IMR-90 (cell line): ENCODE measurements around the gene CLDN25. TPM values are rescaled to one million over a fixed set of nuclear protein-coding genes. Genes with fewer than 3 reads are reported as not detected.

Experiments used
- ATAC-seq: fragments of 200-7000 bp; cut with Tn5 transposase; 2 replicates; pipeline ENCODE4 v1.9.1; 2020; ENCODE audit warnings: low read depth, mild to moderate bottlenecking, moderate library complexity
- BruUV-seq: library from RNA; stranded (reverse); fragments of 400-500 nt; replicated peaks from 2 replicates; lab custom pipeline; 2021; lab: Mats Ljungman, UMichigan
- CTCF ChIA-PET: fragments of 300-600 bp; formaldehyde crosslinking; extraction: SDS; loops from one replicate; lab custom pipeline; 2021; ENCODE audit warnings: antibody characterized with exemption; lab: Yijun Ruan, JAX
- POLR2A ChIA-PET: fragments of 300-600 bp; sonication (Branson Sonifier 250); formaldehyde crosslinking; loops from one replicate; lab custom pipeline; 2022; ENCODE audit warnings: antibody characterized with exemption; ENCODE audit not compliant: unreplicated experiment; lab: Charles Lee
- DNase-seq: peaks from one replicate; pipeline ENCODE4 v3.0.0; 2013
- H2AFZ ChIP-seq: replicated peaks from 2 replicates; pipeline ENCODE3; 2013; ENCODE audit warnings: low read length, mild to moderate bottlenecking; ENCODE audit not compliant: poor library complexity
- H2AK5ac ChIP-seq: 2 replicates; pipeline ENCODE4 v1.6.1; 2013; ENCODE audit warnings: low read depth, low read length, inconsistent platforms
- H2AK9ac ChIP-seq: replicated peaks from 2 replicates; pipeline ENCODE3; 2013; ENCODE audit warnings: mild to moderate bottlenecking, low read depth, low read length, moderate library complexity; ENCODE audit not compliant: poor library complexity
- H2BK120ac ChIP-seq: 2 replicates; pipeline ENCODE4 v1.6.1; 2013; ENCODE audit warnings: low read depth, low read length, inconsistent platforms
- H2BK15ac ChIP-seq: 3 replicates; pipeline ENCODE4 v1.6.1; 2013; ENCODE audit warnings: low read depth, low read length, inconsistent platforms
- H2BK20ac ChIP-seq: 2 replicates; pipeline ENCODE4 v1.6.1; 2013; ENCODE audit warnings: low read depth, mild to moderate bottlenecking, inconsistent platforms, low read length, moderate library complexity
- H2BK5ac ChIP-seq: 2 replicates; pipeline ENCODE4 v1.6.1; 2013; ENCODE audit warnings: mild to moderate bottlenecking, low read depth, low read length, inconsistent platforms; ENCODE audit not compliant: poor library complexity, severe bottlenecking
- H3K14ac ChIP-seq: replicated peaks from 2 replicates; pipeline ENCODE4 v1.6.1; 2013; ENCODE audit warnings: low read depth, low read length, inconsistent platforms
- H3K18ac ChIP-seq: 2 replicates; pipeline ENCODE4 v1.6.1; 2013; ENCODE audit warnings: low read depth, low read length, control low read depth
- H3K23ac ChIP-seq: 2 replicates; pipeline ENCODE4 v1.6.1; 2013; ENCODE audit warnings: low read depth, low read length, inconsistent platforms
- H3K27ac ChIP-seq: 2 replicates; pipeline ENCODE4 v1.5.1; 2013; ENCODE audit warnings: mild to moderate bottlenecking, control low read depth, low read length; ENCODE audit not compliant: insufficient read depth
- H3K27me3 ChIP-seq: 2 replicates; pipeline ENCODE4 v1.6.1; 2013; ENCODE audit warnings: low read length; ENCODE audit not compliant: control insufficient read depth, insufficient read depth
- H3K36me3 ChIP-seq: 2 replicates; pipeline ENCODE4 v1.6.1; 2013; ENCODE audit warnings: low read length, mixed read lengths; ENCODE audit not compliant: control insufficient read depth, insufficient read depth
- H3K4ac ChIP-seq: 2 replicates; pipeline ENCODE4 v1.6.1; 2013; ENCODE audit warnings: low read depth, low read length, inconsistent platforms
- H3K4me1 ChIP-seq: 2 replicates; pipeline ENCODE4 v1.6.1; 2013; ENCODE audit warnings: low read length, mixed read lengths; ENCODE audit not compliant: control insufficient read depth, insufficient read depth
- H3K4me2 ChIP-seq: 2 replicates; pipeline ENCODE4 v1.6.1; 2013; ENCODE audit warnings: low read depth, mild to moderate bottlenecking, control low read depth, low read length, moderate library complexity
- H3K4me3 ChIP-seq: 2 replicates; pipeline ENCODE4 v1.5.1; 2013; ENCODE audit warnings: low read depth, mild to moderate bottlenecking, control low read depth, low read length, moderate library complexity; ENCODE audit not compliant: insufficient read depth
- H3K56ac ChIP-seq: 2 replicates; pipeline ENCODE4 v1.6.1; 2013; ENCODE audit warnings: low read length, inconsistent platforms; ENCODE audit not compliant: insufficient read depth; ENCODE audit errors: extremely low read depth
- H3K79me1 ChIP-seq, 2 experiments: 2 replicates each; pipeline ENCODE4 v1.6.1; 2013; ENCODE audit warnings: low read length in 2 of 2, inconsistent platforms in 1 of 2, low read depth in 1 of 2
- H3K9ac ChIP-seq: 2 replicates; pipeline ENCODE4 v1.6.1; 2013; ENCODE audit warnings: low read depth, low read length, control low read depth
- H3K9me1 ChIP-seq: 2 replicates; pipeline ENCODE4 v1.6.1; 2013; ENCODE audit warnings: low read length, inconsistent platforms; ENCODE audit not compliant: insufficient read depth
- H3K9me3 ChIP-seq: 2 replicates; pipeline ENCODE4 v1.6.1; 2013; ENCODE audit warnings: low read length; ENCODE audit not compliant: control insufficient read depth, insufficient read depth
- H4K20me1 ChIP-seq: 2 replicates; pipeline ENCODE4 v1.6.1; 2013; ENCODE audit warnings: low read length, inconsistent platforms; ENCODE audit not compliant: insufficient read depth
- H4K5ac ChIP-seq: 2 replicates; pipeline ENCODE4 v1.6.1; 2013; ENCODE audit warnings: mild to moderate bottlenecking, low read depth, low read length, control low read depth
- H4K8ac ChIP-seq, 2 experiments: 2 replicates each; pipeline ENCODE4 v1.6.1; 2013; ENCODE audit warnings: low read depth in 2 of 2, low read length in 2 of 2, control low read depth in 1 of 2, inconsistent platforms in 1 of 2
- H4K91ac ChIP-seq: 2 replicates; pipeline ENCODE4 v1.6.1; 2013; ENCODE audit warnings: low read depth, low read length, inconsistent platforms; ENCODE audit not compliant: insufficient read depth
- CEBPB ChIP-seq: IDR thresholded peaks from 2 replicates; pipeline ENCODE4 v1.6.1; 2012; ENCODE audit warnings: low read depth, low read length, improper control_type of control experiment
- CHD1 ChIP-seq: IDR thresholded peaks from 2 replicates; pipeline ENCODE4 v1.6.1; 2012; ENCODE audit warnings: low read depth, low read length, improper control_type of control experiment
- FOS ChIP-seq: fragments of 150-350 bp; IDR thresholded peaks from 2 replicates; pipeline ENCODE4 v1.6.1; 2016; ENCODE audit warnings: low read depth, low read length
- MAFK ChIP-seq: IDR thresholded peaks from 2 replicates; pipeline ENCODE4 v1.6.1; 2012; ENCODE audit warnings: low read depth, low read length, improper control_type of control experiment
- MAZ ChIP-seq: IDR thresholded peaks from 2 replicates; pipeline ENCODE4 v1.6.1; 2012; ENCODE audit warnings: low read depth, mild to moderate bottlenecking, low read length, improper control_type of control experiment, moderate library complexity, borderline replicate concordance
- MXI1 ChIP-seq: IDR thresholded peaks from 2 replicates; pipeline ENCODE4 v1.6.1; 2012; ENCODE audit warnings: low read depth, mild to moderate bottlenecking, low read length, moderate library complexity, borderline replicate concordance
- NFE2L2 ChIP-seq: fragments of 150-350 bp; IDR thresholded peaks from 2 replicates; pipeline ENCODE4 v1.6.1; 2016; ENCODE audit warnings: low read depth, mild to moderate bottlenecking, low read length
- POLR2A ChIP-seq: IDR thresholded peaks from 2 replicates; pipeline ENCODE4 v1.6.1; 2012; ENCODE audit warnings: mild to moderate bottlenecking, low read depth, low read length
- RAD21 ChIP-seq: IDR thresholded peaks from 2 replicates; pipeline ENCODE4 v1.6.1; 2012; ENCODE audit warnings: low read length, improper control_type of control experiment
- RCOR1 ChIP-seq: IDR thresholded peaks from 2 replicates; pipeline ENCODE4 v1.6.1; 2012; ENCODE audit warnings: mild to moderate bottlenecking, low read length, improper control_type of control experiment; ENCODE audit not compliant: insufficient replicate concordance
- SMC3 ChIP-seq: fragments of 150-350 bp; IDR thresholded peaks from 2 replicates; pipeline ENCODE4 v1.6.1; 2016; ENCODE audit warnings: low read depth, mild to moderate bottlenecking, antibody characterized with exemption, low read length, moderate library complexity
- WGBS, 2 experiments: methylation state at CpG; one replicate each; pipeline versions ENCODE4 v1.1.5 to v1.1.7; 2013; ENCODE audit warnings: missing lambda C conversion rate in 2 of 2; ENCODE audit not compliant: insufficient read length in 1 of 2; ENCODE audit errors: extremely low coverage in 2 of 2; 5-methylcytosine and 5-hydroxymethylcytosine counted together
- dilution Hi-C: fragments of 300-500 bp; cut with HindIII; formaldehyde crosslinking; loops from one replicate; pipeline ENCODE4 v1.14.3; 2018; ENCODE audit warnings: low sequenced_read_pairs; ENCODE audit not compliant: unreplicated experiment
- in situ Hi-C: fragments of 300-500 bp; cut with MboI; formaldehyde crosslinking; loops from 3 replicates; pipeline ENCODE4 v1.14.3; 2019; ENCODE audit warnings: low sequenced_read_pairs, inconsistent platforms, mixed read lengths
- intact Hi-C: fragments of 100-400 bp; cut with micrococcal nuclease; formaldehyde crosslinking; loops from 2 replicates; pipeline ENCODE4 v1.10.0; 2022
- polyA plus RNA-seq, 3 experiments: library from polyadenylated mRNA; depleted of rRNA; stranded (reverse); fragments of >200 nt; gene quantifications; 2 replicates each; pipeline ENCODE4 v1.2.3, GENCODE V29; 2012; ENCODE audit warnings: low replicate concordance in 1 of 3
- total RNA-seq: library from RNA; depleted of rRNA; stranded (reverse); fragments of >200 nt; gene quantifications from 2 replicates; pipeline ENCODE4 v1.2.3, GENCODE V29; 2012
- TF ChIP-seq, protein P1 (sequence below): fragments of 150-350 bp; IDR thresholded peaks from 2 replicates; pipeline ENCODE4 v1.6.1; 2016; ENCODE audit warnings: low read depth, mild to moderate bottlenecking, low read length, moderate library complexity, borderline replicate concordance
- TF ChIP-seq, protein P2 (sequence below): conservative IDR thresholded peaks from 2 replicates; pipeline ENCODE4 v1.5.1; 2012; ENCODE audit warnings: mild to moderate bottlenecking, low read depth, low read length, improper control_type of control experiment

CLDN25 gene
- total and polyA plus RNA-seq, 2 of the 4 experiments (the other 2 are of a cell fraction): not detected

GRCh38 chr11:113789675-113790320 is 10.2 kb downstream of the CLDN25 start:
- no peak overlapping the region for H3K14ac ChIP-seq
- no peak overlapping the region for H3K4ac ChIP-seq
- no peak overlapping the region for H4K5ac ChIP-seq
- H4K91ac ChIP-seq: no peak overlapping the region
- no peak overlapping the region for H2AK5ac ChIP-seq
- no peak overlapping the region for H3K27ac ChIP-seq
- BruUV-seq: no TSS peak
- H3K23ac ChIP-seq: no peak overlapping the region
- TF ChIP-seq RAD21 (no peak), MAFK (no peak), SMC3 (no peak), CEBPB (no peak), MXI1 (no peak), RCOR1 (no peak), NFE2L2 (no peak), CHD1 (no peak), FOS (no peak), POLR2A (no peak), MAZ (no peak)
- TF ChIP-seq, protein P1, sequence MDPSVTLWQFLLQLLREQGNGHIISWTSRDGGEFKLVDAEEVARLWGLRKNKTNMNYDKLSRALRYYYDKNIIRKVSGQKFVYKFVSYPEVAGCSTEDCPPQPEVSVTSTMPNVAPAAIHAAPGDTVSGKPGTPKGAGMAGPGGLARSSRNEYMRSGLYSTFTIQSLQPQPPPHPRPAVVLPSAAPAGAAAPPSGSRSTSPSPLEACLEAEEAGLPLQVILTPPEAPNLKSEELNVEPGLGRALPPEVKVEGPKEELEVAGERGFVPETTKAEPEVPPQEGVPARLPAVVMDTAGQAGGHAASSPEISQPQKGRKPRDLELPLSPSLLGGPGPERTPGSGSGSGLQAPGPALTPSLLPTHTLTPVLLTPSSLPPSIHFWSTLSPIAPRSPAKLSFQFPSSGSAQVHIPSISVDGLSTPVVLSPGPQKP: no peak
- TF ChIP-seq, protein P2, sequence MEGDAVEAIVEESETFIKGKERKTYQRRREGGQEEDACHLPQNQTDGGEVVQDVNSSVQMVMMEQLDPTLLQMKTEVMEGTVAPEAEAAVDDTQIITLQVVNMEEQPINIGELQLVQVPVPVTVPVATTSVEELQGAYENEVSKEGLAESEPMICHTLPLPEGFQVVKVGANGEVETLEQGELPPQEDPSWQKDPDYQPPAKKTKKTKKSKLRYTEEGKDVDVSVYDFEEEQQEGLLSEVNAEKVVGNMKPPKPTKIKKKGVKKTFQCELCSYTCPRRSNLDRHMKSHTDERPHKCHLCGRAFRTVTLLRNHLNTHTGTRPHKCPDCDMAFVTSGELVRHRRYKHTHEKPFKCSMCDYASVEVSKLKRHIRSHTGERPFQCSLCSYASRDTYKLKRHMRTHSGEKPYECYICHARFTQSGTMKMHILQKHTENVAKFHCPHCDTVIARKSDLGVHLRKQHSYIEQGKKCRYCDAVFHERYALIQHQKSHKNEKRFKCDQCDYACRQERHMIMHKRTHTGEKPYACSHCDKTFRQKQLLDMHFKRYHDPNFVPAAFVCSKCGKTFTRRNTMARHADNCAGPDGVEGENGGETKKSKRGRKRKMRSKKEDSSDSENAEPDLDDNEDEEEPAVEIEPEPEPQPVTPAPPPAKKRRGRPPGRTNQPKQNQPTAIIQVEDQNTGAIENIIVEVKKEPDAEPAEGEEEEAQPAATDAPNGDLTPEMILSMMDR: no peak
- no peak overlapping the region for H2AK9ac ChIP-seq
- H2BK20ac ChIP-seq: no peak overlapping the region
- no peak for ATAC-seq
- DNase-seq: no peak
- H2BK15ac ChIP-seq: no peak overlapping the region
- no peak overlapping the region for H4K8ac ChIP-seq
- H2AFZ ChIP-seq: no peak overlapping the region
- H4K20me1 ChIP-seq: no peaks in the 10 kb centered on the region
- H3K9me3 ChIP-seq: no peaks in the 10 kb centered on the region
- WGBS, 2 experiments: 62% methylated on average over 15 of the region's 35 CpGs; no CpG with 5 or more reads in 1 of the 2 experiments
- H3K9me1 ChIP-seq: no peaks in the 10 kb centered on the region
- no peak overlapping the region for H3K4me2 ChIP-seq
- ChIA-PET POLR2A (no interaction called here), CTCF (no interaction called here)
- dilution Hi-C loops: no loop called here
- H2BK5ac ChIP-seq: no peak overlapping the region
- peaks cover 1% of the 10 kb centered on the region for H3K27me3 ChIP-seq
- no peak overlapping the region for H3K56ac ChIP-seq
- intact Hi-C loops: no loop called here
- H3K18ac ChIP-seq: no peak overlapping the region
- H3K9ac ChIP-seq: no peak overlapping the region
- H3K79me1 ChIP-seq: no peaks in the 10 kb centered on the region
- no peak overlapping the region for H3K4me3 ChIP-seq
- H2BK120ac ChIP-seq: no peak overlapping the region
- no peaks in the 10 kb centered on the region for H3K4me1 ChIP-seq
- in situ Hi-C loops: no loop called here
- H3K36me3 ChIP-seq: no peaks in the 10 kb centered on the region
